Fibroblast of villous mesenchyme (primary cell): ENCODE data around the gene FAM83G. TPM values are rescaled to one million over a fixed set of nuclear protein-coding genes. Genes with fewer than 3 reads are reported as not detected.

ENCODE experiments used
- DNase-seq: peaks from one replicate; pipeline ENCODE4 v3.0.0-alpha.2; 2010; ENCODE audit warnings: low read depth
- H3K4me3 ChIP-seq: 2 replicates; pipeline ENCODE4 v1.5.1; 2011; ENCODE audit warnings: low read depth, mild to moderate bottlenecking, low read length
- CTCF ChIP-seq: IDR thresholded peaks from 2 replicates; pipeline ENCODE4 v1.5.1; 2012; ENCODE audit warnings: low read depth, mild to moderate bottlenecking, low read length; ENCODE audit not compliant: insufficient read depth
- total RNA-seq: library from RNA; depleted of rRNA; stranded (reverse); fragments of >200 nt; gene quantifications from 2 replicates; pipeline ENCODE4 v1.2.3, GENCODE V29; 2012

The FAM83G gene
- total RNA-seq, 1 donor = 12.1 TPM

DNA sequence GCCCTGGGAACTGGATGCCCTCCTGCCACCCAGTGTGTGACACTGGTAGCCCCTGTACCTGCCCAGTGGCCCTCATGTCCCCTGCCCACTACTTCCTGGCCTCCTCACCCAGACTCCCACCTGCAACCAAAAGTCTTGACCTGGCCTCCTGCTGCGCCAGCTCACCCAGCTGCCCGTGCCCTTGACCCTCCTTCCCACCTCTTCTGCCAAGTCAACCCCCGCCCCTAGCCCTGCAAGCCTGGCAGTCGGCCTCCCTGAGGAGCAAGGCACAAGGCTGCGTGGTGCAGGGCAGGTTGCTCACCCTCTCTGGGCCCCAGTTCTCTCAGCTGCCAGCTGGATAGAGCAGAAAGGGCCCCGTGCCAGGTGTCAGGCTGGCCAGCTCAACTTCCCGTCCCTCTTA is 12.3 kb upstream of the FAM83G start:
- H3K4me3 ChIP-seq = no peak overlapping the region
- TF ChIP-seq CTCF = no peak
- DNase-seq = no peak

DNA sequence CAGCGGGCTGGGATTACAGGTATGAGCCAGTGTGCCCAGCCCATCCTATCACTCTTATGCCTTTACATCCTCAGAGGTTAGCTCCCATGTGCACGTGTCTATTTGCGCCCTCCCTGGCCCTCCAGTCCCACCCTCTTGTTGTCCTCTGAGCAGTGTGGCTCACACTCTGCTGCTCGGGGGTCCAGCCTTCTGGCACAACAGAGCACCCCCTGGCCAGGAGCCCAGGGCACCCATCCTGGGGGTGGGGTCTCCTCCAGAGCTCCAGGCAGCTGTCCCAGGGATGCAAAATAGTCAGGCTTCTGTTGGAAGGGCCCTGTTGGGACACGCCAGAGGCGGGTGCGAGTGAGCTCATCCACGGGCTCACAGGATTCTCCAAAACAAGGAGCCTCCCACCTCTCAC is 11.7 kb upstream of the FAM83G start:
- TF ChIP-seq CTCF = no peak
- no peak for DNase-seq
- H3K4me3 ChIP-seq = no peak overlapping the region

DNA sequence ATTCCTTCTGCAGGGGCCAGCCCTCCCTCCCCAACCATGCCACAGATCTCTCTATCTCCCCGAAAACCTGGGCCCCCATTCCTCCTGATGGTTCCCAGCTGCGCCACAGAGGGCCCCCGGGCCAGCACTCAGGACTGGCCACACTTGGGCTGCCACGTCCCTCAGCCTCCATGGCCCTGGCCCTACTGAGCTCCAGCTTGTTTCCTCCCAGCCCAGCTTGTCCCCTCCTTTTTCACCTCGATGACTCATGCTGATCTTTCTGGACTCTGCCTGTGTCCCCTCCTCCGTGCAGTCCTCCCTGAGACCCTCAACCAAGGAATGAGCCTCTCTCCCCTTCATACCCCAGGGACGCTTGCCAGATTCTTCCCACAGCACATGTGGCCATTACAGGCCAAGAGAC is 10.9 kb upstream of the FAM83G start:
- DNase-seq = no peak
- no peak overlapping the region for H3K4me3 ChIP-seq
- no peak for TF ChIP-seq CTCF

DNA sequence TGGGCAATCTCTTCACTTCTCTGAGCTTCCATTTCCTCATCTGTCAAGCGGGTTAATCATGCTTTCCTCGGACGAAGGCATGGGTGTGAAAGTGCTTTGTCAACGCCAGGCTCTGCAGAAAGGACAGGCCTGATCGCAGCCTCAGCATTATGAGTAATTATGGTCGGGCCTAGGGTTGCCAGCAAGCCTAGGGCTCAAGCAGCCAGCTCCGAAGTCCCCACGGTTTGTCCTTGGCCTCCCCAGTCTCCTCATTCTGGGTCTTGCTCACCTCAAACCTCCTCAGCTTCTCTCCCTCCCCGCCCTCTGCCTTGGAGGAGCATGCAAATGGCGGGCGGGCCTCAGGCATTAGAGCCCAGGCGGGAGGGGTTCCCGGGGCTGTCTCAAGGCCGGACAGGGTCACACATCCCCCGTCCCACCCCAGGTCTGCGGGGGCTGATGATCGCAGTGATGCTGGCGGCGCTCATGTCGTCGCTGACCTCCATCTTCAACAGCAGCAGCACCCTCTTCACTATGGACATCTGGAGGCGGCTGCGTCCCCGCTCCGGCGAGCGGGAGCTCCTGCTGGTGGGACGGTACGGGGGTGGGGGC is 10.2 kb upstream of the FAM83G start:
- TF ChIP-seq CTCF = no peak
- H3K4me3 ChIP-seq = no peak overlapping the region
- DNase-seq = no peak

DNA sequence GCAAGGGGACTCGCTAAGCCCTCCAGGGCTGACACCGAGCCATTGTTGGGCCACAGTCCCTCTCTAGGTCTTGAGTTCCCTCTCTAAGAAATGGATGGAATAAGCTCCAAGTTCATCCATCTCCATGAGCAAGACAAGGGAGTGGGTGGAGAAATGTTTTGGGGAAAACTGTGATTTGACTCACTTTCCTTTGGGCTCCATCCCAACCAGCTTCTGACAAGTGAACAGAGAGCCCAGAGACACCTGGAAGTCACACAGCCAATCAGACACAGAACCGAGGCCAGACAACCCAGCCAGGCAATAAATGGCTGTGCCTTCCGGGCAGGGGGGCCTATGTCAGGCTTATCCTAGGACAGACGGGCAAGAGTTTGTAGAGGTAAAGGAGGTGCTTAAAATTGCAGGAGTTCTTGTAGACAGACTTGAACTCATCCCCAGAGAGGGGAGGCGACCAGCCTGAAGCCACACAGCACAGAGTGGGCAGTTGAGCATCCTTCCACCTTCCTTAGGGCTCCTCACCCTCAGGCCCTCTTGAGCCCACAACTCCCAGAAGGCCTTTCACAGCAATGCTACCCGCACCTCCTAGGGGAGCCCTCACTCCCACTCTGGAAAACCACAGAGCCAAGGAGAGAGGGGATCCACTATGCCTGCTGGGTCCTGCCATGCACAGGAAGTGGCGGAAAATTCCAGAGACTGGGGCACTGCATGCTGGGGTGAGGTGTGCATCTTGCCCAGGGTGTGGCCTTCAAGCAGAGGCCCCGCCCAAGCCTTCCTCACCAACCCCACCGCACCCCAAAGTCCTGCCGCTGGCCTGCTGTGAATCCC is 9.5 kb upstream of the FAM83G start:
- DNase-seq = no peak
- no peak for TF ChIP-seq CTCF
- no peak overlapping the region for H3K4me3 ChIP-seq

DNA sequence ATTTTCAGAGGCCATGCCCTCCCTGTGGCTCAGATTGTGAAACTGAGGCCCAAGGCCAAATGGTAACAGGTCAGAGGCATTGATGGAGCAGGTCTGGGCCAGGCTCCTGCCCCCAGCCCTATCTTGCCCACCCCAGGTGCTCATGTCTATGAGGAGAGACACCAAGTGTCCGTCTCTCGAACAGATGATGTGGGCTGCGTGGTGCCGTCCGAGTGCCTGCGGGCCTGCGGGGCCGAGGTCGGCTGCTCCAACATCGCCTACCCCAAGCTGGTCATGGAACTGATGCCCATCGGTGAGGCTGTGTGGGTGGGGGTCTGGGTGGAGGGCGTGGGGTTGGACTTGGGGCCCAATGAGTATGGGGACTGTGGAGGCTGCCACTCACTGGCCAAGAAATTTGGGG is 8.7 kb upstream of the FAM83G start:
- TF ChIP-seq CTCF = no peak
- H3K4me3 ChIP-seq = no peak overlapping the region
- DNase-seq = no peak
